HG02571 (cell line): ENCODE results near the gene TAS2R39.
"Not testable (repeated sequence)": the region's sequence is repeated elsewhere in the genome, so short reads cannot be mapped to it uniquely, and the experiment has no call there.

ENCODE experiments used
- ATAC-seq: cut with Tn5 transposase; IDR thresholded peaks from one replicate; pipeline ENCODE4 v1.9.1; 2021; ENCODE audit warnings: mild to moderate bottlenecking, moderate library complexity; ENCODE audit not compliant: unreplicated experiment

TAS2R39 gene

GRCh38 chr7:143183024-143183423 is at the start of gene TAS2R39:
Gene TAS2R39 (plus strand): TSS chr7:143183419. CDS start chr7:143183419, 0 bp downstream.
- no peak for ATAC-seq

- no peak for ATAC-seq
These were observed 36.1 kb upstream of the TAS2R39 start for GRCh38 chr7:143147070-143147469.

- ATAC-seq = no peak
These were observed 35.2 kb upstream of the TAS2R39 start for GRCh38 chr7:143148050-143148449.

- no peak for ATAC-seq
These were observed 34.6 kb upstream of the TAS2R39 start for GRCh38 chr7:143148651-143149050.

GRCh38 chr7:143150696-143151095 is 32.5 kb upstream of the TAS2R39 start:
- ATAC-seq = not testable (repeated sequence)

- not testable (repeated sequence) for ATAC-seq
These were observed 24.6 kb upstream of the TAS2R39 start for GRCh38 chr7:143158617-143159016.

GRCh38 chr7:143171697-143172096 is 11.5 kb upstream of the TAS2R39 start:
- no peak for ATAC-seq

GRCh38 chr7:143172354-143172753 is 10.9 kb upstream of the TAS2R39 start:
- no peak for ATAC-seq

- no peak for ATAC-seq
These were observed 7.1 kb upstream of the TAS2R39 start for GRCh38 chr7:143176128-143176527.

- no peak for ATAC-seq
These were observed 5.7 kb upstream of the TAS2R39 start for GRCh38 chr7:143177374-143178119.

- ATAC-seq = not testable (repeated sequence)
These were observed 2.4 kb upstream of the TAS2R39 start for GRCh38 chr7:143180771-143181170.

- ATAC-seq = no peak
These were observed 1.9 kb upstream of the TAS2R39 start for GRCh38 chr7:143181349-143181748.

GRCh38 chr7:143185551-143185950 is 2.3 kb downstream of the TAS2R39 start:
- ATAC-seq = no peak

GRCh38 chr7:143188994-143189393 is 5.8 kb downstream of the TAS2R39 start:
- ATAC-seq = no peak

- no peak for ATAC-seq
These were observed 10.7 kb downstream of the TAS2R39 start for GRCh38 chr7:143193880-143194279.

GRCh38 chr7:143199040-143199439 is 15.8 kb downstream of the TAS2R39 start:
- ATAC-seq = no peak

- no peak for ATAC-seq
These were observed 18.9 kb downstream of the TAS2R39 start for GRCh38 chr7:143202161-143202560.

- no peak for ATAC-seq
These were observed 20.2 kb downstream of the TAS2R39 start for GRCh38 chr7:143203386-143203785.

GRCh38 chr7:143205560-143206293 is 22.5 kb downstream of the TAS2R39 start:
- no peak for ATAC-seq

- ATAC-seq = no peak
These were observed 27.3 kb downstream of the TAS2R39 start for GRCh38 chr7:143210541-143210940.

GRCh38 chr7:143213478-143213877 is 30.3 kb downstream of the TAS2R39 start:
- ATAC-seq = not testable (repeated sequence)
